B cell (primary cell): Measurements from ENCODE around the gene LRCH1. TPM values are rescaled to one million over a fixed set of nuclear protein-coding genes. Genes with fewer than 3 reads are reported as not detected.

Experiments
- ATAC-seq: fragments of 200-7000 bp; cut with Tn5 transposase; one replicate; pipeline ENCODE4 v1.10.0; 2021; ENCODE audit warnings: low read depth, mild to moderate bottlenecking, moderate number of reproducible peaks, moderate library complexity
- CTCF ChIA-PET: fragments of 350-600 bp; sonication (Branson Sonifier 250); formaldehyde crosslinking; loops from one replicate; lab custom pipeline; 2021; ENCODE audit warnings: antibody characterized with exemption, inconsistent platforms; lab: Charles Lee
- POLR2A ChIA-PET: fragments of 350-600 bp; sonication (Branson Sonifier 250); formaldehyde crosslinking; loops from one replicate; lab custom pipeline; 2021; ENCODE audit warnings: antibody characterized with exemption; lab: Charles Lee
- DNase-seq: peaks from one replicate; pipeline ENCODE4 v3.0.0; 2013
- H2AFZ ChIP-seq: 2 replicates; pipeline ENCODE4 v1.6.1; 2012; ENCODE audit warnings: mild to moderate bottlenecking, low read depth, low read length; ENCODE audit not compliant: insufficient read depth, poor library complexity, severe bottlenecking
- H3K27ac ChIP-seq, 2 donors: 1 replicate in 1 of 2; 2 replicates in 1 of 2; pipeline ENCODE4 v1.5.1; 2012 to 2013; ENCODE audit warnings: low read length in 2 of 2, mild to moderate bottlenecking in 2 of 2, moderate library complexity in 1 of 2
- H3K27me3 ChIP-seq, 4 experiments: fragments of 200-600 bp in 1 of 4; sonication (generic) in 1 of 4; replicated peaks in 1 of 4; 1 replicate in 2 of 4; 2 replicates in 2 of 4; pipeline versions ENCODE4 v1.6.1 to v1.7.0; 2013 to 2016; ENCODE audit warnings: low read length in 3 of 4, mild to moderate bottlenecking in 2 of 4, mixed read lengths in 1 of 4, moderate library complexity in 1 of 4; ENCODE audit not compliant: insufficient read depth in 4 of 4, control insufficient read depth in 3 of 4; ENCODE audit errors: control extremely low read depth in 1 of 4
- H3K36me3 ChIP-seq, 2 experiments: replicated peaks in 1 of 2; 1 replicate in 1 of 2; 2 replicates in 1 of 2; pipeline versions ENCODE4 v1.6.1 to v1.7.1; 2013; ENCODE audit warnings: low read length in 1 of 2; ENCODE audit not compliant: insufficient read depth in 2 of 2, control insufficient read depth in 1 of 2; ENCODE audit errors: control extremely low read depth in 1 of 2, extremely low read depth in 1 of 2
- H3K4me1 ChIP-seq, 2 donors: fragments of 200-600 bp in 1 of 2; sonication (generic) in 1 of 2; 1 replicate in 1 of 2; 2 replicates in 1 of 2; pipeline versions ENCODE4 v1.5.1 to v1.6.1; 2013 to 2017; ENCODE audit warnings: low read length in 2 of 2; ENCODE audit not compliant: control insufficient read depth in 2 of 2, insufficient read depth in 2 of 2
- H3K4me2 ChIP-seq: replicated peaks from 2 replicates; pipeline ENCODE3; 2012; ENCODE audit warnings: mild to moderate bottlenecking, low read depth, low read length; ENCODE audit not compliant: poor library complexity, severe bottlenecking
- H3K4me3 ChIP-seq, 5 experiments: fragments of 200-600 bp in 1 of 5; sonication (generic) in 1 of 5; 1 replicate in 3 of 5; 2 replicates in 2 of 5; pipeline versions ENCODE4 v1.5.1 to v1.7.0; 2011 to 2016; ENCODE audit warnings: low read length in 4 of 5, mild to moderate bottlenecking in 4 of 5, low read depth in 2 of 5, control low read depth in 1 of 5, moderate library complexity in 1 of 5; ENCODE audit not compliant: insufficient read depth in 1 of 5; ENCODE audit errors: control extremely low read depth in 1 of 5, extremely low read depth in 1 of 5
- H3K79me2 ChIP-seq: fragments of 200-600 bp; sonication (generic); one replicate; pipeline ENCODE4 v1.6.0; 2016; ENCODE audit warnings: low read length; ENCODE audit not compliant: control insufficient read depth, insufficient read depth
- H3K9ac ChIP-seq: fragments of 200-600 bp; sonication (generic); 2 replicates; pipeline ENCODE4 v1.6.1; 2017; ENCODE audit warnings: mild to moderate bottlenecking, low read length, moderate library complexity
- H3K9me3 ChIP-seq, 3 donors: one replicate each; pipeline versions ENCODE4 v1.6.1 to v1.7.1; 2013; ENCODE audit warnings: low read length in 2 of 3; ENCODE audit not compliant: control insufficient read depth in 2 of 3, insufficient read depth in 1 of 3; ENCODE audit errors: control extremely low read depth in 1 of 3
- H4K20me1 ChIP-seq: 2 replicates; pipeline ENCODE4 v1.6.0; 2012; ENCODE audit warnings: mild to moderate bottlenecking, low read length; ENCODE audit not compliant: insufficient read depth, control insufficient read depth, poor library complexity, severe bottlenecking
- H3K27ac Mint-ChIP-seq: one replicate; pipeline ENCODE4 v1.8.0; 2021; ENCODE audit warnings: mixed read lengths
- H3K27me3 Mint-ChIP-seq: one replicate; pipeline ENCODE4 v1.8.0; 2021; ENCODE audit warnings: mixed read lengths
- H3K4me1 Mint-ChIP-seq: one replicate; pipeline ENCODE4 v1.8.0; 2021; ENCODE audit warnings: mixed read lengths
- H3K4me3 Mint-ChIP-seq: one replicate; pipeline ENCODE4 v1.8.0; 2021; ENCODE audit warnings: mixed read lengths
- H3K9me3 Mint-ChIP-seq: one replicate; pipeline ENCODE4 v1.8.0; 2022; ENCODE audit warnings: mixed read lengths; ENCODE audit not compliant: insufficient read depth
- CTCF ChIP-seq: fragments of 200-600 bp; IDR thresholded peaks from one replicate; pipeline ENCODE4 v1.8.0; 2022; ENCODE audit warnings: antibody characterized with exemption, mild to moderate bottlenecking
- EZH2 ChIP-seq: IDR thresholded peaks from 2 replicates; pipeline ENCODE4 v1.6.1; 2012; ENCODE audit warnings: borderline replicate concordance, low read depth, mild to moderate bottlenecking, moderate library complexity, low read length; ENCODE audit not compliant: insufficient read depth, poor library complexity, severe bottlenecking
- WGBS: methylation state at CpG from one replicate; pipeline ENCODE4 v1.1.5; 2013; ENCODE audit warnings: missing lambda C conversion rate; ENCODE audit not compliant: insufficient coverage; 5-methylcytosine and 5-hydroxymethylcytosine counted together
- intact Hi-C: fragments of 100-400 bp; cut with micrococcal nuclease; formaldehyde crosslinking; loops from one replicate; pipeline ENCODE4 v1.10.0; 2022
- polyA plus RNA-seq: library from polyadenylated mRNA; depleted of rRNA; stranded (reverse); fragments of >200 nt; gene quantifications from 2 replicates; pipeline ENCODE4 v1.2.3, GENCODE V29; 2012
- total RNA-seq, 2 donors: library from RNA; stranded (reverse); fragments of 120-200 nt in 1 of 2; gene quantifications; 1 replicate in 1 of 2; 2 replicates in 1 of 2; pipeline versions ENCODE4 v1.2.3 to v1.2.4, GENCODE V29; 2013 to 2022

The LRCH1 gene
- total and polyA plus RNA-seq, 2 donors (not counting 1 experiment from before 2014, with no cell fraction given), result 13.0 to 50.3 TPM

- ATAC-seq (peak; percentile 56), DNase-seq (peak; percentile 88)
- peak overlapping the region; percentile 98 for H3K4me2 ChIP-seq
- intact Hi-C loops, result loop anchor here (2.0 to 5.0 kb wide), 6 partner anchors 25 to 372 kb away; partner anchors contain the start of genes ESD and LCP1
- no peak for TF ChIP-seq EZH2
- TF ChIP-seq CTCF, result peak; percentile 35
- peaks cover 32 to 34% of the 10 kb centered on the region in 2 donors for H3K4me1 ChIP-seq
- no peaks in the 10 kb centered on the region for H3K9me3 ChIP-seq
- H2AFZ ChIP-seq, result peak overlapping the region; percentile 91
- no peaks in the 10 kb centered on the region for H3K36me3 ChIP-seq
- Mint-ChIP-seq H3K4me3 (peak overlapping the region; percentile 95), H3K27me3 (no peaks in the 10 kb centered on the region), H3K27ac (peak overlapping the region; percentile 93), H3K4me1 (peaks cover 55% of the 10 kb centered on the region), H3K9me3 (no peaks in the 10 kb centered on the region)
- H3K27ac ChIP-seq, result peak overlapping the region; percentile 89 to 95
- no peaks in the 10 kb centered on the region for H3K27me3 ChIP-seq
- H3K4me3 ChIP-seq, result peak overlapping the region; percentile 87 to 97 (median 95)
- H3K79me2 ChIP-seq, result peaks cover 80% of the 10 kb centered on the region
- WGBS, result 0% methylated on average over 69 of the region's 75 CpGs
- peak overlapping the region; percentile 83 for H3K9ac ChIP-seq
- ChIA-PET POLR2A (no interaction called here), CTCF (interaction anchor here (0.6 to 4.3 kb wide), 7 partner anchors 10 to 166 kb away, joined by 3 to 43 read pairs (median 3); no protein-coding TSS in a partner anchor)
- peaks cover 25% of the 10 kb centered on the region for H4K20me1 ChIP-seq
Observed at GRCh38 chr13:46553886-46554858, 1.2 kb downstream of the LRCH1 start.
